ENCODE data around the gene OR1L8.

The OR1L8 gene

GRCh38 chr9:122518226-122518625, 65.0 kb downstream of the OR1L8 start:
- no peak for DNase-seq (ENCODE audit: low read depth)

Measured in activated T-helper 9 cell treated with anti-CD3 and anti-CD28 coated beads, Interleukin-2, amount 50 U/mL, for 16 hours (primary cell).